HFF-Myc (cell line): Measurements from ENCODE around the gene PHTF2.

ENCODE experiments used
- DNase-seq: peaks from one replicate; pipeline ENCODE4 v3.0.0-alpha.2; 2011; ENCODE audit warnings: low read depth; ENCODE audit errors: extremely low read depth
- H3K4me3 ChIP-seq: replicated peaks from 2 replicates; pipeline ENCODE4 v1.5.1; 2011; ENCODE audit warnings: low read depth, mild to moderate bottlenecking, control low read depth, low read length
- TF ChIP-seq, protein P1 (sequence below): IDR thresholded peaks from 2 replicates; pipeline ENCODE4 v1.5.1; 2012; ENCODE audit warnings: mild to moderate bottlenecking, low read depth, low read length, control low read depth; ENCODE audit errors: missing control alignments

The PHTF2 gene

GRCh38 chr7:77791336-77791735 lies 7.2 kb upstream of the PHTF2 start:
- no peak overlapping the region for H3K4me3 ChIP-seq
- TF ChIP-seq, protein P1, sequence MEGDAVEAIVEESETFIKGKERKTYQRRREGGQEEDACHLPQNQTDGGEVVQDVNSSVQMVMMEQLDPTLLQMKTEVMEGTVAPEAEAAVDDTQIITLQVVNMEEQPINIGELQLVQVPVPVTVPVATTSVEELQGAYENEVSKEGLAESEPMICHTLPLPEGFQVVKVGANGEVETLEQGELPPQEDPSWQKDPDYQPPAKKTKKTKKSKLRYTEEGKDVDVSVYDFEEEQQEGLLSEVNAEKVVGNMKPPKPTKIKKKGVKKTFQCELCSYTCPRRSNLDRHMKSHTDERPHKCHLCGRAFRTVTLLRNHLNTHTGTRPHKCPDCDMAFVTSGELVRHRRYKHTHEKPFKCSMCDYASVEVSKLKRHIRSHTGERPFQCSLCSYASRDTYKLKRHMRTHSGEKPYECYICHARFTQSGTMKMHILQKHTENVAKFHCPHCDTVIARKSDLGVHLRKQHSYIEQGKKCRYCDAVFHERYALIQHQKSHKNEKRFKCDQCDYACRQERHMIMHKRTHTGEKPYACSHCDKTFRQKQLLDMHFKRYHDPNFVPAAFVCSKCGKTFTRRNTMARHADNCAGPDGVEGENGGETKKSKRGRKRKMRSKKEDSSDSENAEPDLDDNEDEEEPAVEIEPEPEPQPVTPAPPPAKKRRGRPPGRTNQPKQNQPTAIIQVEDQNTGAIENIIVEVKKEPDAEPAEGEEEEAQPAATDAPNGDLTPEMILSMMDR: no peak
- no peak for DNase-seq

DNA sequence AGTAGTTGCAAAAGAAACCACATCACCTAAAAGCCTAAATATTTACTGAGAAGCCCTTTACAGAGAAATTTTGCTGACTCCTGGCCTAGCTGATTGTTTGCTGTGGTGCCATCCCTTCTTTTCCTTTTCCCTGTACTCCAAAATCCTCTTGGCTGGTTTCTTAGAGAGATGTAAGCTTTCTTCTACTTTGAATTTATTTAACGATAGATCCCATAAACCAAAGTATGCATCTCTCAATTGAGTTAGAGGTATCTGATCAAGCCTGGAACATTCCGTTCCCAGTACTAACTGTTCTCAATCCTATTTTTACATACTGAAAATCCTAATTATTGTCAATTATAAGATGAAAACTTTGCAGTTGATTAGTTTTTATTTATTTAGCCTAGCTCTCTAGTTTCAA lies 6.6 kb upstream of the PHTF2 start:
- no peak for DNase-seq
- TF ChIP-seq, protein P1: no peak
- no peak overlapping the region for H3K4me3 ChIP-seq

DNA sequence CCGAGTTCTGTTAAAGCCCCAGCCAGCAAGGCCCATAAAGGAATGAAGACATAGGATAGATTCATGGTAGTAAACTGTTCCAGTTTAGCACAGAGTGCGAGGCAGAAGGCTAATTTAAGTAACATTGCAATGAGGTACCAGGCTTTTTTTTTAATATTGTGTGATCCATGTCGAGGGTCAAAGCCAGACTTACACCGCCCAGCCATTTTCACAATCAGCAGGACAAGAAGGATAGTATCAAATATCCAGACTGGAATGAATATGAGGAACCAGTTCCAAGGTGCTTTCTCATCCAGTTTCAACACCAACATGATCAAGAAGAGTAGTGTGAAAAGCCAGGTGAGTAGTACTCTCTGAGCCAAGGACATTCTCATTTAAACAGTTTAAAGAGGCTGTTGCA lies 4.6 kb upstream of the PHTF2 start:
- TF ChIP-seq, protein P1: no peak
- no peak overlapping the region for H3K4me3 ChIP-seq
- DNase-seq: no peak

GRCh38 chr7:77796109-77796508 lies 2.5 kb upstream of the PHTF2 start:
- no peak overlapping the region for H3K4me3 ChIP-seq
- TF ChIP-seq, protein P1: no peak
- DNase-seq: no peak

DNA sequence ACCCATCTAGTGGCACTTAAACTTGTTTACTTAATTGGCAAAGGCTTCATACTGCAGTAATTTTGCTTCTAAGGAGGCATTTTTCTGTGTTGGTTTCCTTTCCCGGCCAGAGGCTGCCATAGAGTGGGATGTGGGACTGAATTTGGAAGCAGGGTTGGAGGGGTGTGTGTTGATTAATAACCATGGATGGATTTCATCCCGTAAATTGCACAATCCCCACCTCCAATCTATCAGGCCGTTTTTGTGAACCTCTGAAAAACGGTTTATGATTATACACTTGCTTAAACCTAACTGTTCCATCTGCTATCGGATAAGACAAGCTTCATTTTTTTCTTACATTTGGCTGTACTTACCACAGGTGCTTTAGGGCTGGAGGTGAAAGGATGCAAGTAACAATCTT lies 1.6 kb upstream of the PHTF2 start:
- no peak for DNase-seq
- H3K4me3 ChIP-seq: peak overlapping the region; percentile 95
- TF ChIP-seq, protein P1: no peak

DNA sequence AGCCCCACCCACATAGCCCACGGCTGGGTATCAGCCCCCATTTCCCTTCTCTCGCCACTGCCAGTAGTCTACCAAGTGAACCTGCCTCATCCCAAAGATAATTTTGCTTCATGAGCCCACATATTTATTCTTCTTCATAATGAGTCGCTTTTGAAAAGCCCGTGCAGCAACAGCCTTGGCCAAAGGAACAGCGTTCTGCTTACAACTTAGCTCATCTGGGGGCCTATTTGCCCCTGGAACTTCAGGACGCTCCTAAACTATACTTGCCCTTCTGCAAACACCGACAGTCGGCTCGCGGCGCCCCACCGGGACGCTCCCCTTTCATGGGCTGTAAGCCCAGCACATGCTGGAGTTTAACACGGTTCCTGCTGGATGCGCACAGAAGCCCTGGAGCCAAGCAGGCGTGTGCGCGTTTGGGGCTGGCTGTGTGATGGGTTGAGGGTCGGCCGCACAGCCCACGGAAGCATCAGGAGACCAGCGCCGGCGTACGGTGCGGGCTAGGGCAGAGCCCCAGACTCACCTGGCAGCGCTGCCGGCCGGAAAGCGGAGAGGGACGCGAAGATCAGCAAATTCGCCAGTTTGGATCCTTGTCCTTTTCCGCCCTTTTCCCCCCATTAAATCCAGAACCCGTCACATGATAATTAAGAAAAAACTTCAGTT lies 709 bp upstream of the PHTF2 start:
- TF ChIP-seq, protein P1: no peak
- DNase-seq: no peak
- peak overlapping the region; percentile 95 for H3K4me3 ChIP-seq
